Kidney epithelial cell (primary cell): ENCODE data around the gene NOC3L. TPM values are rescaled to one million over a fixed set of nuclear protein-coding genes. Genes with fewer than 3 reads are reported as not detected.
"Not testable (repeated sequence)": the region's sequence is repeated elsewhere in the genome, so short reads cannot be mapped to it uniquely, and the experiment has no call there.

Source experiments
- DNase-seq: peaks from one replicate; pipeline ENCODE4 v3.0.0-alpha.2; 2010; ENCODE audit warnings: low read depth
- H3K27me3 ChIP-seq: 2 replicates; pipeline ENCODE4 v1.6.0; 2011; ENCODE audit warnings: low read length; ENCODE audit not compliant: control insufficient read depth, insufficient read depth
- H3K36me3 ChIP-seq: 2 replicates; pipeline ENCODE4 v1.5.1; 2011; ENCODE audit warnings: low read length; ENCODE audit not compliant: control insufficient read depth, insufficient read depth
- H3K4me3 ChIP-seq: 2 replicates; pipeline ENCODE4 v1.5.1; 2011; ENCODE audit warnings: low read depth, mild to moderate bottlenecking, control low read depth, low read length
- CTCF ChIP-seq: IDR thresholded peaks from 2 replicates; pipeline ENCODE4 v1.5.1; 2011; ENCODE audit warnings: mild to moderate bottlenecking, moderate library complexity, low read length, control low read depth, inconsistent platforms; ENCODE audit not compliant: insufficient read depth, poor library complexity, severe bottlenecking
- total RNA-seq: library from RNA; depleted of rRNA; stranded (reverse); fragments of >200 nt; gene quantifications from 2 replicates; pipeline ENCODE4 v1.2.3, GENCODE V29; 2015

Gene NOC3L
- total RNA-seq, 1 donor from 2014 or later: 17.8 TPM

- H3K4me3 ChIP-seq: no peak overlapping the region
- no peak for DNase-seq
- no peaks in the 10 kb centered on the region for H3K36me3 ChIP-seq
- H3K27me3 ChIP-seq: no peaks in the 10 kb centered on the region
- TF ChIP-seq CTCF: no peak
Observed at GRCh38 chr10:94397549-94398370, 35.0 kb upstream of the NOC3L start.

GRCh38 chr10:94392117-94392516, 29.4 kb upstream of the NOC3L start:
- H3K4me3 ChIP-seq, H3K27me3 ChIP-seq, DNase-seq, H3K36me3 ChIP-seq: not testable (repeated sequence)

- not testable (repeated sequence) for H3K27me3 ChIP-seq, H3K4me3 ChIP-seq, H3K36me3 ChIP-seq, DNase-seq
Observed at GRCh38 chr10:94385733-94386132, 23.0 kb upstream of the NOC3L start.

GRCh38 chr10:94383530-94383929, 20.8 kb upstream of the NOC3L start:
- DNase-seq: no peak
- Histone ChIP-seq H3K4me3 (no peak overlapping the region), H3K27me3 (no peaks in the 10 kb centered on the region), H3K36me3 (no peaks in the 10 kb centered on the region)
- TF ChIP-seq CTCF: no peak

- Histone ChIP-seq H3K4me3 (no peak overlapping the region), H3K36me3 (no peaks in the 10 kb centered on the region), H3K27me3 (no peaks in the 10 kb centered on the region)
- TF ChIP-seq CTCF: no peak
- no peak for DNase-seq
Observed at GRCh38 chr10:94376865-94377264, 14.1 kb upstream of the NOC3L start.

GRCh38 chr10:94375374-94375773, 12.6 kb upstream of the NOC3L start:
- TF ChIP-seq CTCF: no peak
- Histone ChIP-seq H3K27me3 (no peaks in the 10 kb centered on the region), H3K36me3 (no peaks in the 10 kb centered on the region), H3K4me3 (no peak overlapping the region)
- DNase-seq: no peak

GRCh38 chr10:94370501-94370900, 7.8 kb upstream of the NOC3L start:
- H3K27me3 ChIP-seq: no peaks in the 10 kb centered on the region
- no peak overlapping the region for H3K4me3 ChIP-seq
- no peaks in the 10 kb centered on the region for H3K36me3 ChIP-seq
- no peak for DNase-seq
- no peak for TF ChIP-seq CTCF
